ENCODE data around the gene ACSL6. TPM values are rescaled to one million over a fixed set of nuclear protein-coding genes. Genes with fewer than 3 reads are reported as not detected.
"Not testable (repeated sequence)": the region's sequence is repeated elsewhere in the genome, so short reads cannot be mapped to it uniquely, and the experiment has no call there.

Gene ACSL6
- total RNA-seq, 1 donor from 2014 or later = 4.5 TPM

DNA sequence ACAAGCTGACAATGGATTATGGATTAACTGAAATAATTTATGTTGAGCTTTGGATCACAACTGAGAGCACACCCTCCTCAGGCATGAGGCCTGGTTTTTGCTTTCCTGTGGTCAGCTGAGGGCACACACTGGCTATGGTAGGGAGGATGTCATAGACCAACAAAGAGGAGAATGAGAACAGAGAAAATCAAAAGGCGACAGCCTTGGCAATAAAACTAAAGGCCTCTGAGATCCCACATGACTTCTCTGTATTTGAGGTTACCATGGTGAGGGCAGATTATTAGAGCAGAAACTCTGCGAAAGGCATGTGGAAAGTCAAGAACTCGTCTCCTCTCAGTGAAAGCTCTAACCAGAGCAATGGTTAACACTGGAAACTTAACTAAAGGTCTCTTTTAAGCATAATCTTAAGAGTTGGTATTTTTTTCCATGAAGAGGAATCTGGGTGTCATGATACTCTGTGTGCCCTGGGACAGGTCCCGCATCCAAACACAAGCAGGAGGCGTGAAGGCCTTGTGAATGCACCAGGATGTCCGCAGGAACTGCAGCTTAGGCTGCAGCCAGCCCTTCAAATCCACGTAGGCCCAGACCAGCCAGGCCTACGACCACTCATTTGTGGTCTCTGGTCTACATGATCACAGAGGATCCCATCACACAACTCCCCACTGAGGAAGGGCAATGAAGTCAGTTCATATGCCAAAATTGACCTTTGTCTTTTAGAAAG lies 53.6 kb downstream of the ACSL6 start:
- intact Hi-C loops (cut with DNase I) = no loop called here
- no peak for DNase-seq (ENCODE audit: low spot score)

DNA sequence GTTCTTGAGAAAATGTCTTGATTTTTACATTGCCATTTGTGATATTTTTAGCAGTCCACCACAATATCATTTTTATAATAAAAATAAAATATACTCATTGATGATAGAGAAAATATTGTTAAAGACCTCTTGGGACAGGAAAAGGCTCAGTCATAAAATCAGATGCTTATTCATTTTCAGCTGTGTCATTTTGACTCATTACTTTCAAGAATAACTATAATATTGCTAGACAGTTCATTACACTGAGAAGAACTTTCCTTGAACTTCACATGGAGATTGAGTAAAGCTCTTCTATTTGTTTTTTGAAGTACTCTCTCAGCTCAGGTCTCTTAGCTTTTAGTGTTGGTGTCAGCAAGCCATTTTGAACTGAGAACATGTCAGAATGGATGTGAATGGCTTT lies 57.5 kb downstream of the ACSL6 start:
- intact Hi-C loops (cut with DNase I) = no loop called here
- no peak for DNase-seq (ENCODE audit: low spot score)

GRCh38 chr5:131952301-131952857 lies 59.1 kb downstream of the ACSL6 start:
- no peak for DNase-seq (ENCODE audit: low spot score)
- intact Hi-C loops (cut with DNase I) = no loop called here

GRCh38 chr5:131950706-131951105 lies 60.8 kb downstream of the ACSL6 start:
- DNase-seq (ENCODE audit: low spot score) = no peak
- intact Hi-C loops (cut with DNase I) = no loop called here

DNA sequence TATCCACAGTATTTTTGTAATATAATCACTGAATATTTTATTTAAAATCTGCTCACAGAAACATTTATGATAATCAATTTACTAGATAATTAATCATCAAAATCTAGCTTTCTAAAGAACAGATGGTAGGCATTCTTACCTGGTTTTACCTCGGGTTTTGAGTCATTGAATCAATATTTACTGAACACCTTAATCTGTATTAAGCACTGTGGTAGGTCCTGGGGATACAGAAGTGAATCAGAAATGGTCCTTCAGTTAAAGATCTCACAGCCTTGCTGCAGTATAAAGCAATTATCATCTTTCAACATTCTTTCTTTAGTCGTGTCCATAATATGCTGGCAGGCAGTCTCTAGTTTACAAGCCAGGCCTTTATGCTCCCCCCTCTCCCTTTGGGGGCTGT lies 64.0 kb downstream of the ACSL6 start:
- intact Hi-C loops (cut with DNase I) = no loop called here
- no peak for DNase-seq (ENCODE audit: low spot score)

GRCh38 chr5:131945551-131946168 lies 65.8 kb downstream of the ACSL6 start, which contains the start of gene MEIKIN:
MEIKIN (minus strand) TSS chr5:131945663; CDS start chr5:131945505, 158 bp downstream.
- DNase-seq (ENCODE audit: low spot score) = no peak
- intact Hi-C loops (cut with DNase I) = no loop called here

DNA sequence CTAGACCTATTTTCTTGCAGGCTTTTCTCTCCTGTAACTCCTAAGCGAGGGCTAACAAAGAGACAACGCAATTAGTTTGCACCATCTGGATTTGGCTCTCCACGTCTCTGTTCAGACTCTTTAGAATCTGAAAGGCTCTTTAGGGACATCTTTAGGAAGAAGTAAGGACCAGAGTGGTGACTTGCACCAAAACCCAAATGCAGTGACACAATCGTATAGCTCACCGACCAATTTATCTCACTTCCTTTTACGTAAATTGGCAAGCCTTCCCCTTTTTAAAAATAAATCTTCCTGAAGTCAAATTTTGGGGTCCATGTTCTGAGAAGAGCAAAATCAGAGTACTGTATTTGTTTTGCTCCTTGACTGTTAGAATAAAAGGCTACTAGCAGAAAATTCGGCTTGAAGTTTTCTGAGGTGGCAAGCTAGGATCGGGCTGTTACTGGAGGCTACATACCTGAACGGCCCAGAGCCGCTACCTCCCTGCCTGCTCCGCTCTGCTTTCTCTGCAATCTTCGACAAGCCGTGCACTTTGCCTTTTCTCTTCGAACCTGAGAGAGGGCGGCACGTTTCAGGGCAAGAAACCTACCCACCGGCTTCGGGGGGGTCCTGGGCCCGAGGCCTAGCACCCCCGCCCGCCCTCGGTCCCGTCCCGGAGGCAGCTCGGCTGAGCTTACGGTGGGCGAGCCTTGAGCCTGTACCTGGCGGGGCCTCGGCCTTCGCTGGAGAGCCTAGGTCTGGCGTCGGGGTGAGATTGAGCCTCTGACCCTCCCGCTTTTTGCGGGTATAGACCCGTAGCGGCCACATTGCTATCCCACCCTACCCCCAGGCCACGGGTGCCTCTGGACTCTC lies 66.5 kb downstream of the ACSL6 start:
- intact Hi-C loops (cut with DNase I) = no loop called here
- no peak for DNase-seq (ENCODE audit: low spot score)

GRCh38 chr5:131943916-131944315 lies 67.5 kb downstream of the ACSL6 start:
- intact Hi-C loops (cut with DNase I) = no loop called here
- no peak for DNase-seq (ENCODE audit: low spot score)

DNA sequence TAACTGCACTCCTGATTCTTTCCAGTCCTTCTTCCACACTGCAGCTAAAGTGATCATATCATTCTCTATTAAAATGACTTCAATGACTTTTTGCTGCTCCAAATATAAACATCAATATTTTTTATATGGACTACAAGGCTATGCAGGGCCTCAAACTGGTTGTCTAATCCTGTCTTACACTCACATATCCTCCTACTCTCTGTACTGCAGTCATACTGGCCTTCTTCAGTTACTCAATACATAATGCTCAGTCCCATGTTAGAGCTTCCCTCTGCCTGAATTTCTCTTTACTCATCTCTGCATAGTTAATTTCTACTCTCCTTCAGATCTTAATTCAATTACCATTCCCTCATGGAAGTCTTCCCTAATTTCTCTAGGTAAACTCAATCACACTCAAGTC lies 69.4 kb downstream of the ACSL6 start:
- intact Hi-C loops (cut with DNase I) = no loop called here
- DNase-seq (ENCODE audit: low spot score) = no peak

- intact Hi-C loops (cut with DNase I) = no loop called here
- no peak for DNase-seq (ENCODE audit: low spot score)
These were observed 71.6 kb downstream of the ACSL6 start for GRCh38 chr5:131939690-131940345.

DNA sequence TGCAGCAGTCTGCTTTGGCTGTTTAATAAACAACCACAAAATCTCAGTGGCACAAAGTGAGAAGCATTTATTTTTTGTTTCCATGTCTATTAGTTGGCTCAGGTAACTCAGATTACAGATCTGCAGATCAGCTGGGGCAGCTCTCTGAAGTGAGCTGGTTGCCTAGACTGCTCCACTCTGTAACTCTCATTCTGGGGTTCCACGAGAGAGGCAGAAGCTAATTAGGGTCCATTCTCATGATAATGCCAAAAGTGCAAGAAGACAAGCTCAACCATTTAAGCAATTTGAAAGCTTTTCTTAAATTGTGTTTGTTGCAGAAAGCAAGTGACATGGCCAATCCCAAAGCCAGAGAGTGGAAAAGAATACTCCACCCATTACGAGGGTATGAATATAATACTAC lies 79.2 kb downstream of the ACSL6 start:
- intact Hi-C loops (cut with DNase I) = no loop called here
- no peak for DNase-seq (ENCODE audit: low spot score)

DNA sequence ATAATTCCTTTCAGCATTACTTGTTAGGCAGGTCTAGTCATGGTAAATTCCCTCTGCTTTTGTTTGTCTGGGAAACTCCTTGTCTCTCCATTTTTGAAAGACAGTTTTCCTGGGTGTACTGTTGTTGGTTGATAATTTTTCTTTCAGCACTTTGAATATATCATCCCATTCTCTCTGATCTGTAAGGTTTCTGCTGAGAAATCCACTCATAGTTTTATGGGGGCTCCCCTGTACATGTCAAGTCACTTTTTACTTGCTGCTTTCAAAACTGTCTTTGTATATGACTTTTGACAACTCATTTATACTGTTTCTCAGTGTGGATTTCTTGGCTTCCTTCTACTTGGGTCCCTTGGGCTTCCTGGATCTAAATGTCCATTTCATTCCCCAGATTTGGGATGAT lies 82.5 kb downstream of the ACSL6 start:
- no peak for DNase-seq (ENCODE audit: low spot score)
- intact Hi-C loops (cut with DNase I) = no loop called here

DNA sequence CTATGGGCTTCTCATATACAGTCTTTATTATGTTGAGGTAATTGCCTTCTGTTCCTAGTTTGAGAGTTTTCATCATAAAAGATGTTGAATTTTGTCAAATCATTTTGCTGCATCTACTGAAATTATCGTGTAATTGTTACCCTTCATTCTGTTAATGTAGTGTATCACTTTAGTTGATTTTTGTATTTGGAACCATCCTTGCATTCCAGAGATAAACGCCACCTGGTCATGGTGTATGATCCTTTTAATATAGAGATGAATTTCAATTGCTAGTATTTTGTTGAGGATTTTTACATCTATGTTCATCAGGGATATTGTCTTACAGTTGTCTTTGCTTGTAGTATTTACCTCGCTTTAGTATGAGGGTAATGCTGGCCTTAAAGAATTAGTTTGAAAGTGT lies 85.3 kb downstream of the ACSL6 start:
- intact Hi-C loops (cut with DNase I) = no loop called here
- no peak for DNase-seq (ENCODE audit: low spot score)

DNA sequence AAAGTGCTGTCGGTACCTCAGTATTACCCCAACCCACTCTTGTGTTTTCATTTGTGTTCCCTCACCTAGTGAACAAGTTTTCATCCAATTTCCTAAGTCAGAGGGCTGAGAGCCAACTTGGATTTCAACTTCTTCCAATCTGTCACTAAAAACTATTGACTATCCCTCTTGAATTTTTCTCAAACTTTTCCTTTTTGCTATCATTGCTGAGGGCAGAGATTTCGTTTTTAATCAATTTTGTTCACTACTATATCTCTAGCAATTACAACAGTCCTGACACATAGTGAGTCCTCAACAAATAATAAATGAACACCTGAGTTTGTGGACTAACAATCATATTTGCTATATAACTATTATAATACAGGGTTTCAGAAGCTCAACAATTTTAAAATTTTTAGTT lies 95.0 kb downstream of the ACSL6 start:
- intact Hi-C loops (cut with DNase I) = no loop called here
- DNase-seq (ENCODE audit: low spot score) = no peak

- no peak for DNase-seq (ENCODE audit: low spot score)
- intact Hi-C loops (cut with DNase I) = no loop called here
These were observed 97.0 kb downstream of the ACSL6 start for GRCh38 chr5:131914472-131914871.

DNA sequence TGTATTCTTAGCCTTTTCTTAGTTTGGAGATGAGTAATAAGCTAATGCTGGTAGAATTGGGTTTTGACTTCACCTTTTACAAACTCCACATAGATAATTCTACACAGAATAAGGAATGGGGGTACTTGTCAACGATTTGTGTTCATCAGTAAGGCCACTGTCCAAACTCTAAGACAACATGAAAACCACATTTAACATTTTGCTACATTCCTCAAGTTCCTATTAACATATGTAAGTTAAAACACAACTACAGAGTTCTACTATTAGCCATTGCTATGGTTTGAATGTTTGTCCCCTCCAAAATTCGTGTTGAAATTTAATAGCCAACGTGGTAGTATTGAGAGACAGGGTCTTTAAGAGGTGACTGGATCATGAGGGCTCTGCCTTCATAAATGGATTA lies 97.9 kb downstream of the ACSL6 start:
- no peak for DNase-seq (ENCODE audit: low spot score)
- intact Hi-C loops (cut with DNase I) = no loop called here

DNA sequence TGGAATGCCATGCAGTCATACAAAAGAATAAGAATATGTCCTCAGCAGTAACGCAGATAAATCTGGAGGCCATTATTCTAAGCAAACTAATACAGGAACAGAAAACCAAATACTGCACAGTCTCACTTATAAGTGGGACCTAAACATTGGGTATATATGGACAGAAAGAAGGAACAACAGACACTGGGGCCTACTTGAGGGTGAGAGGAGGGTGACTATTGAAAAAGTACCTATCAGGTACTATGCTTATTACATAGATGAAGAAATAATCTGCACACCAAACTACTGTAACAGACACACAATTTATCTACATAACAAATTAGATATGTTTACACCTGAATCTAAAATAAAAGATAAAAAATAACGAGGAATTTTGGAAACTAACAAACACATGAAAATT lies 104.8 kb downstream of the ACSL6 start:
- intact Hi-C loops (cut with DNase I) = no loop called here

GRCh38 chr5:131902266-131902665 lies 109.2 kb downstream of the ACSL6 start:
- intact Hi-C loops (cut with DNase I); DNase-seq (ENCODE audit: low spot score): not testable (repeated sequence)

More for the DNA sequence above, 104.8 kb downstream of the ACSL6 start:
- DNase-seq (ENCODE audit: low spot score) = no peak
